ENCODE data around the gene DDIT3.
"Not testable (repeated sequence)": the region's sequence is repeated elsewhere in the genome, so short reads cannot be mapped to it uniquely, and the experiment has no call there.

DDIT3 gene

GRCh38 chr12:57498571-57498970, 21.7 kb downstream of the DDIT3 start:
- no peaks in the 10 kb centered on the region for H3K27me3 ChIP-seq (ENCODE audit: control insufficient read depth in 5 of 5, insufficient read depth in 4 of 5, low read length in 5 of 5)
- no peak overlapping the region for H3K4me3 ChIP-seq (ENCODE audit: low read depth in 1 of 5, low read length in 5 of 5)
- no peak overlapping the region for H3K9ac ChIP-seq (ENCODE audit: low read length in 5 of 5)
- H3K36me3 ChIP-seq (ENCODE audit: control insufficient read depth in 5 of 5, insufficient read depth in 5 of 5, low read length in 5 of 5): peaks cover 14 to 66% (median 49%) of the 10 kb centered on the region in 5 donors
- H3K4me1 ChIP-seq (ENCODE audit: control insufficient read depth in 5 of 5, insufficient read depth in 5 of 5, low read length in 5 of 5): no peaks in the 10 kb centered on the region
- no peaks in the 10 kb centered on the region for H3K9me3 ChIP-seq (ENCODE audit: control insufficient read depth in 5 of 5, low read length in 5 of 5)
- no peak overlapping the region for H3K27ac ChIP-seq (ENCODE audit: low read depth, low read length)

DNA sequence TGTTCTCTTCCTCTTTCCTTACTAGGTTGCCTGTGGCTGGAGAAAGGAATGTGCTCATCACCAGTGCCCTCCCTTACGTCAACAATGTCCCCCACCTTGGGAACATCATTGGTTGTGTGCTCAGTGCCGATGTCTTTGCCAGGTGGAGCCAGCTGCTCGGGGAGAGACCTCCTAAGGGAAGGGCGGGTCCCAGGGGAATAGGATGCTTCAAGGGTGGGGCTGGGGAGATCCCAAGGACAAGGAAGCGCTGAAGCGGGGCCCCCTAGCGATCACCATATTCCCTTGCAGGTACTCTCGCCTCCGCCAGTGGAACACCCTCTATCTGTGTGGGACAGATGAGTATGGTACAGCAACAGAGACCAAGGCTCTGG, 22.2 kb downstream of the DDIT3 start:
- Histone ChIP-seq H3K9me3 (ENCODE audit: control insufficient read depth in 5 of 5, low read length in 5 of 5) (no peaks in the 10 kb centered on the region), H3K36me3 (ENCODE audit: control insufficient read depth in 5 of 5, insufficient read depth in 5 of 5, low read length in 5 of 5) (peaks cover 14 to 61% (median 48%) of the 10 kb centered on the region in 5 donors), H3K27me3 (ENCODE audit: control insufficient read depth in 5 of 5, insufficient read depth in 4 of 5, low read length in 5 of 5) (no peaks in the 10 kb centered on the region)

GRCh38 chr12:57497223-57498131, 22.8 kb downstream of the DDIT3 start:
- H3K36me3 ChIP-seq (ENCODE audit: control insufficient read depth in 5 of 5, insufficient read depth in 5 of 5, low read length in 5 of 5): peaks cover 14 to 62% (median 51%) of the 10 kb centered on the region in 5 donors

More for the DNA sequence above, 22.2 kb downstream of the DDIT3 start:
- H3K4me1 ChIP-seq (ENCODE audit: control insufficient read depth in 5 of 5, insufficient read depth in 5 of 5, low read length in 5 of 5): no peaks in the 10 kb centered on the region
- no peak overlapping the region for H3K4me3 ChIP-seq (ENCODE audit: low read depth in 1 of 5, low read length in 5 of 5)
- no peak overlapping the region for H3K9ac ChIP-seq (ENCODE audit: low read length in 5 of 5)
- no peak overlapping the region for H3K27ac ChIP-seq (ENCODE audit: low read depth, low read length)

GRCh38 chr12:57496822-57497221, 23.5 kb downstream of the DDIT3 start:
- Histone ChIP-seq H3K4me3 (ENCODE audit: low read depth in 1 of 5, low read length in 5 of 5) (no peak overlapping the region), H3K9me3 (ENCODE audit: control insufficient read depth in 5 of 5, low read length in 5 of 5) (no peaks in the 10 kb centered on the region), H3K4me1 (ENCODE audit: control insufficient read depth in 5 of 5, insufficient read depth in 5 of 5, low read length in 5 of 5) (no peaks in the 10 kb centered on the region), H3K36me3 (ENCODE audit: control insufficient read depth in 5 of 5, insufficient read depth in 5 of 5, low read length in 5 of 5) (peaks cover 14 to 60% (median 49%) of the 10 kb centered on the region in 5 donors), H3K27ac (ENCODE audit: low read depth, low read length) (no peak overlapping the region), H3K27me3 (ENCODE audit: control insufficient read depth in 5 of 5, insufficient read depth in 4 of 5, low read length in 5 of 5) (no peaks in the 10 kb centered on the region), H3K9ac (ENCODE audit: low read length in 5 of 5) (peak overlapping the region in 1 of 5 donors; percentile 32)

More at GRCh38 chr12:57497223-57498131, 22.8 kb downstream of the DDIT3 start:
- Histone ChIP-seq H3K9me3 (ENCODE audit: control insufficient read depth in 5 of 5, low read length in 5 of 5) (no peaks in the 10 kb centered on the region), H3K4me1 (ENCODE audit: control insufficient read depth in 5 of 5, insufficient read depth in 5 of 5, low read length in 5 of 5) (no peaks in the 10 kb centered on the region), H3K27me3 (ENCODE audit: control insufficient read depth in 5 of 5, insufficient read depth in 4 of 5, low read length in 5 of 5) (no peaks in the 10 kb centered on the region), H3K4me3 (ENCODE audit: low read depth in 1 of 5, low read length in 5 of 5) (no peak overlapping the region), H3K9ac (ENCODE audit: low read length in 5 of 5) (no peak overlapping the region), H3K27ac (ENCODE audit: low read depth, low read length) (no peak overlapping the region)

- not testable (repeated sequence) for H3K27me3 ChIP-seq (ENCODE audit: control insufficient read depth in 5 of 5, insufficient read depth in 4 of 5, low read length in 5 of 5); H3K27ac ChIP-seq (ENCODE audit: low read depth, low read length); H3K9me3 ChIP-seq (ENCODE audit: control insufficient read depth in 5 of 5, low read length in 5 of 5); H3K4me3 ChIP-seq (ENCODE audit: low read depth in 1 of 5, low read length in 5 of 5); H3K4me1 ChIP-seq (ENCODE audit: control insufficient read depth in 5 of 5, insufficient read depth in 5 of 5, low read length in 5 of 5); H3K9ac ChIP-seq (ENCODE audit: low read length in 5 of 5)
- H3K36me3 ChIP-seq (ENCODE audit: control insufficient read depth in 5 of 5, insufficient read depth in 5 of 5, low read length in 5 of 5): peaks cover 15 to 60% (median 48%) of the 10 kb centered on the region in 5 donors
Observed at GRCh38 chr12:57495051-57495701, 25.1 kb downstream of the DDIT3 start.

DNA sequence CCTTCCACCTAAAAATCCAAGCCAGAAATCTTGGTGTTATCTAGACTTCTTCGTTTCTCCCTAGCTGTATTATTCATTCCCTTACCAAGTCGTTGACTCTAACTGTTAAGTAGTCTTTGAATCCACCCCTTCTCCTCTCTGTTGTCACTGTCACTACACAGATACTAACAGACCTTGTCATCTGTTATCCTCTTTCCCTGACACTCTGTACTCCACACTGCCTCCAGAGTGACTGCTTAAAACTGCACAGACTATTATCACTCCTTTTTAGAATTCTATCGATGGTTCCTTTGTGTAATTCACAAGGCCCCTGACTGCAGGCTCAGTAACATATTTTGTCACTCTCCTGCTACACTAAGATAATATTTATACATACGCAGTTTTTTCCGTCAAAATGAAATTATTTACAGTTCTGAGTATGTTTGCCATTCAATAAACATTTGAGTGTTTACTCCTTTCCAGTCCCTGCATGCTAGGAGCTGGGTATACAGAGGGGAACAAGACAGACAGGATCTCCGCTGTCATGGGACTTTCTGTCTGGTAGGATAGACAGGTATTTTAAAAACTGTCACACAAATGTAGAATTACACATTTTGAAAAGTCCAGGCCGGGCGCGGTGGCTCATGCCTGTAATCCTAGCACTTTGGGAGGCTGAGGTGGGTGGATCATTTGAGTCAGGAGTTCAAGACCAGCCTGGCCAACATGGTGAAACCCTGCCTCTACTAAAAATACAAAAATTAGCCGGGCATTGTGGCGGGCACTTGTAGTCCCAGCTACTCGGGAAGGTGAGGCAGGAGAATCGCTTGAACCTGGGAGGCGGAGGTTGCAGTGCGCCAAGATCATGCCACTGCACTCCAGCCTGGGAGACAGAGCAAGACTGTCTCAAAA, 28.7 kb downstream of the DDIT3 start:
- Histone ChIP-seq H3K27ac (ENCODE audit: low read depth, low read length) (no peak overlapping the region), H3K36me3 (ENCODE audit: control insufficient read depth in 5 of 5, insufficient read depth in 5 of 5, low read length in 5 of 5) (peaks cover 8 to 46% (median 38%) of the 10 kb centered on the region in 5 donors), H3K4me1 (ENCODE audit: control insufficient read depth in 5 of 5, insufficient read depth in 5 of 5, low read length in 5 of 5) (peaks cover 0 to 20% (median 16%) of the 10 kb centered on the region in 5 donors), H3K9ac (ENCODE audit: low read length in 5 of 5) (no peak overlapping the region), H3K4me3 (ENCODE audit: low read depth in 1 of 5, low read length in 5 of 5) (no peak overlapping the region), H3K27me3 (ENCODE audit: control insufficient read depth in 5 of 5, insufficient read depth in 4 of 5, low read length in 5 of 5) (no peaks in the 10 kb centered on the region), H3K9me3 (ENCODE audit: control insufficient read depth in 5 of 5, low read length in 5 of 5) (no peaks in the 10 kb centered on the region)

GRCh38 chr12:57490126-57490525, 30.2 kb downstream of the DDIT3 start:
- Histone ChIP-seq H3K27me3 (ENCODE audit: control insufficient read depth in 5 of 5, insufficient read depth in 4 of 5, low read length in 5 of 5) (no peaks in the 10 kb centered on the region), H3K9ac (ENCODE audit: low read length in 5 of 5) (no peak overlapping the region), H3K4me1 (ENCODE audit: control insufficient read depth in 5 of 5, insufficient read depth in 5 of 5, low read length in 5 of 5) (peaks cover 0 to 20% (median 16%) of the 10 kb centered on the region in 5 donors), H3K36me3 (ENCODE audit: control insufficient read depth in 5 of 5, insufficient read depth in 5 of 5, low read length in 5 of 5) (peaks cover 8 to 37% (median 34%) of the 10 kb centered on the region in 5 donors), H3K27ac (ENCODE audit: low read depth, low read length) (no peak overlapping the region), H3K4me3 (ENCODE audit: low read depth in 1 of 5, low read length in 5 of 5) (no peak overlapping the region), H3K9me3 (ENCODE audit: control insufficient read depth in 5 of 5, low read length in 5 of 5) (no peaks in the 10 kb centered on the region)

DNA sequence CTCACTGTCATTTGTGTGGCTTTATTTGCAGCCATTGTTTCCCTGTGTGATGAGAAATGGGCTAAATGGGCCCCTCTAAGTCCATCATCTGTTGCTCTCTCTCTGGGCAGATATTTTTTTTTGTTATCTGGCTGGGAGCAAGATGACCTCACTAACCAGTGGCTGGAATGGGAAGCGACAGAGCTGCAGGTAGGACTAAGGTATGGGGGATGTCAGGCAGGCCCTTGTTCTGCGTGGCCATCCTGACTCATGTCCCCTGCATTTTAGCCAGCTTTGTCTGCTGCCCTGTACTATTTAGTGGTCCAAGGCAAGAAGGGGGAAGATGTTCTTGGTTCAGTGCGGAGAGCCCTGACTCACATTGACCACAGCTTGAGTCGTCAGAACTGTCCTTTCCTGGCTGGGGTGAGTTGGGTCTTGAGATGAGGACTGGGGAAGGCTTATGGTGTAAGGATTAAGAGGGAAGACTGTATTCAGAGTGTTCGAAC, 31.1 kb downstream of the DDIT3 start:
- Histone ChIP-seq H3K4me1 (ENCODE audit: control insufficient read depth in 5 of 5, insufficient read depth in 5 of 5, low read length in 5 of 5) (peaks cover 0 to 20% (median 16%) of the 10 kb centered on the region in 5 donors), H3K9ac (ENCODE audit: low read length in 5 of 5) (peak overlapping the region in 4 of 5 donors; percentile 71 to 96 (median 92)), H3K36me3 (ENCODE audit: control insufficient read depth in 5 of 5, insufficient read depth in 5 of 5, low read length in 5 of 5) (peaks cover 8 to 37% (median 34%) of the 10 kb centered on the region in 5 donors), H3K27ac (ENCODE audit: low read depth, low read length) (no peak overlapping the region), H3K9me3 (ENCODE audit: control insufficient read depth in 5 of 5, low read length in 5 of 5) (no peaks in the 10 kb centered on the region), H3K4me3 (ENCODE audit: low read depth in 1 of 5, low read length in 5 of 5) (peak overlapping the region in 2 of 5 donors; percentile 86 to 90), H3K27me3 (ENCODE audit: control insufficient read depth in 5 of 5, insufficient read depth in 4 of 5, low read length in 5 of 5) (no peaks in the 10 kb centered on the region)

- Histone ChIP-seq H3K27ac (ENCODE audit: low read depth, low read length) (peak overlapping the region; percentile 77), H3K4me1 (ENCODE audit: control insufficient read depth in 5 of 5, insufficient read depth in 5 of 5, low read length in 5 of 5) (peaks cover 0 to 20% (median 16%) of the 10 kb centered on the region in 5 donors), H3K9me3 (ENCODE audit: control insufficient read depth in 5 of 5, low read length in 5 of 5) (no peaks in the 10 kb centered on the region), H3K9ac (ENCODE audit: low read length in 5 of 5) (peak overlapping the region; percentile 12 to 96 (median 89)), H3K27me3 (ENCODE audit: control insufficient read depth in 5 of 5, insufficient read depth in 4 of 5, low read length in 5 of 5) (no peaks in the 10 kb centered on the region), H3K4me3 (ENCODE audit: low read depth in 1 of 5, low read length in 5 of 5) (peak overlapping the region; percentile 86 to 94 (median 88)), H3K36me3 (ENCODE audit: control insufficient read depth in 5 of 5, insufficient read depth in 5 of 5, low read length in 5 of 5) (peaks cover 8 to 37% (median 34%) of the 10 kb centered on the region in 5 donors)
Observed at GRCh38 chr12:57488402-57489156, 31.7 kb downstream of the DDIT3 start.
